Stimulated activated CD4-positive, alpha-beta T cell treated with anti-CD3 and anti-CD28 coated beads, Interleukin-12 subunit alpha, Interleukin-12 subunit beta, amount 100 ng/mL, for 4 hours (primary cell): ENCODE data around the gene RNPEPL1.

ENCODE experiments used
- DNase-seq: peaks from one replicate; pipeline ENCODE4 v3.0.0-alpha.2; 2020

The RNPEPL1 gene

DNA sequence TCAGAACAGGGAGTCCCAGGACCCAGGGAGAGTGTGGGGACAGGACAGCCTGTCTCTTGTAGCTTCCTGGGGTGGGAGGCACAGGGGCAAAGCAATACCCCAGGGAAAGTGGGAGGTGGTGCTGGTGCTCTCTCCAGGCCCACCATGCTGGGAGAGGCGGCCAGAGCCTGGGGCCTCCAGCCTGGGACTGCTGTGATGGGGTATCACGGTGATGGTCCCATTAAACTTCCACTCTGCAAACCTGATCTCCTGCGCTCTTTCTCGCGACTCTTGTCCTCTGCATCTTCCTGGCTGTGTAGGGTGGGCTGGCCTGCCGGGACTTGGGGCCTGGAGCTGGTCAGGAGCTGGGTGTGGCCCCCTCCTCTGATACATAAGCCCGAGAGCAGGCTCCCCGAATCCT is 10.2 kb downstream of the RNPEPL1 start:
- no peak for DNase-seq

DNA sequence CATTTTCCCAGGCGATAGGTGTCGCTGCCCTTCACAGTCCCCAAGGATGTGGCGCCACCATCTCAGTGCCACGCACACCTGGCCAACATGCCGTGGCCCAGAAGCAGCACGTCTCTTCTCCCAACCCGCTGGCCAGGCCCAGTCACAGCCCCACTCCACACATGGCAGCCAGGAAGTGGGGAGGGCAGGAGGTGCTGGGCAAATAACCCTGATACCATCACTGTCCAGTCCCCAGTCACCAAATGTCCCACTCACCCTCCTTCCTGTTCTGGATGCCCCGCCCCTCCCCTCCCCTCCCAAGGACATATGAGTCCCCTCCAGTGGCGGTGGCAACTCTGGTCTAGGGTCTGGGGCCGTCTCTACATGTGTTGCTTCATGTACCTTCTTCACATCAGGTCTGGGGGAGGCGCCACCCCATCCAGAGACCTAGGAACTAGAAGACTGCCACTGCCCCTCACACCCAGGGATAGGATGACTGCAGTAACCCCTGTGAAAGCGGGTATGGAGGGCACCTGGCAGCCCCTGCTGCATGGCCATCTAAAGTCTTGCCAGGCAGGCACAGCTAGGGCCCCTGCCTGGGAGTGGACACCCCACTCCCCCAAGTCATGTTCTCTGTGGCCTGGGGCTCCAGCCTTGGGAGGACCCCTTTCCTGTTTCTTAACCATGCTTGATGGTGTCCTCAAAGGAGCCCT is 10.9 kb downstream of the RNPEPL1 start:
- DNase-seq: no peak

DNA sequence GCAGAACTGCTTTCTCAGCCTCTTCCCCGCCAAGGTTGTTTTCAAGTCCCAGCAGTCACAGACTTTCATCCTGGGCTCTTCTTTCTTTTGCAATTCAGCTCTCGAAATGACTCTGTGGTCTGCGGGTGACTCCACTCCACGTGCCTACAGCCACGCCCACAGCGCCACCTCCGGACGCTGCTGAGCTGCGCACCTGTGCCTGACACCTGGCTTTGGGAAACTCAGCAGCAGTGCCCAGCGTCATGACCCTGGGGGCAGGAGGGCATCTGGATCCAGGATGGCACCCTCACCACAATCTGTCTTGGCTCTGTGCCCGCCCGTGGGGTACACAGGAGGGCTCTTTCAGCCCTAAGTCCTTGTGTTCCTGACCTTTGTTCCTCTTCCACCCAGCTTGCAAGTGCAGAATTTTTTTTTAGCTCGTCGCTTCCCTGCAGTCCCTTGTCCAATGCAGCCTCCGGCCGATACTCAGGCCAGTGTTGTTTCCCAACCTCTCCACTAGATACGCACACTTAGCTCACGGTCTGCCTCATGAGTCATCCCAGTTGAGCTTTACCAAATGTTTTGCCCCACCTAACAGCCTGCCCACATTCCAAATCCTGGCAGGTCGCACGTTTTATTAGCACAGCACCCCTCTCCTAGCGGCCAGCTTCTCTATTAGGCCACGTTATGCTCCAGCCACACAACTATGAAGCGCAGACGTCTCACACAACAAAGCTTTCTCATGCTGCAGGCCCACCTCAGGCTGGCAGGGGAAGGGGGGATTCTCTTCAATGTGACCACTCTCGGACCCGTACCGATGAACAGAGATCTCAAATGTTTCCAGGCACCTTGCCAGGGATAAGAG is 11.7 kb downstream of the RNPEPL1 start:
- peak; percentile 70 for DNase-seq

DNA sequence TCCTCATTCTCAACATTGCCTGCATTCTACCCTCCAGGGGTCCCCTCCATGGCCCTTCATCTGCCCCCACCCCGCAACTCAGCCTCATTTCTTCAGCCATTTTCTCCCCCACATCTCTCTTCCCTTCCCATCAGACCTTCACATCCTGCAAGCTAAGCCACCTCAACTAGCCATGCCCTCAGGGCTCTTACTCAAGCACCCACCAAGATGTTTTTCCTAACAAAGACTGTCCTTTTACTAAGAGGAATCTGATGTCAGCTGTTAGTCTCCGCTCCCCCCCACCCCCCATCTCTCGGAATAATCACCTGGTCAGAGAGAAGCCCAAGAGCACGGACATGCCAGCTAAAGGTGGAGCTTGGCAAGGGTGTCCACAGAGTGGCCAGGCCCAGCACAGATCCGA is 13.5 kb downstream of the RNPEPL1 start:
- DNase-seq: no peak

DNA sequence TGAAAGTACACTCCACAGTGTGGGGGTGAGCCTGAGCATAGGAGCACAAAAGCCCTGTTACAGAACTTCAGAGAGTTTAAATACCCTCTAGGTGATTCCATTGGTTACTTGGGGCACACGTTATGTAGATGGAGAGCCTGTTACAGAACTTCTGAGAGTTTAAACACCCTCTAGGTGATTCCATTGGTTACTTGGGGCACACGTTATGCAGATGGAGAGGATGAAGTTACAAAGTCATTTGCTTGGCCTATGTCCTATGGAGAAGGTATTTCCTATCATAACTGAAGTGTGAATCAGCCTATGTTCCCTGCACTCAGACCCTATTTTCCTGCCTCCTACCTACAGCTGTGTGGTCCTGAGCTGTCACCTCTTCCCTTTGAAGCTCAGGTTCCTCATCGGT is 14.5 kb downstream of the RNPEPL1 start:
- DNase-seq: no peak

DNA sequence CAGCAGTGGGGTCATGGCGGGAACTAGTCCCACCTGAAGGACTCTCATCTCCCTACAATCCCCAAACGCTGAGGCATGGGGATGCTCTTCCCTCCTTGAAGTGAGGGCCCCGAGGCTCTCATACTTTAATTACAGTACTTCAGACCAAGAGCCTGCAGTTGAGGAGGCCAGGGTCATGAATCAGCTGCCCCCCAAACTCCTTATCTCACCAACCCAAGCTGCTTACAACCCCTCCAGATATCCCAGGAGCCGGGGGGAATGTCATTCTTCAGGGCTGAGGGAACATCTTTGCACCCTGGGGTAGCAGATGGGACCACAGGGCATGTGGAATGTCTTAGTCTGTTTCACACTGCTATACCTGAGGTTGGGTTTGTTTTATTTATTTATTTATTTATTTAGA is 15.5 kb downstream of the RNPEPL1 start:
- no peak for DNase-seq

DNA sequence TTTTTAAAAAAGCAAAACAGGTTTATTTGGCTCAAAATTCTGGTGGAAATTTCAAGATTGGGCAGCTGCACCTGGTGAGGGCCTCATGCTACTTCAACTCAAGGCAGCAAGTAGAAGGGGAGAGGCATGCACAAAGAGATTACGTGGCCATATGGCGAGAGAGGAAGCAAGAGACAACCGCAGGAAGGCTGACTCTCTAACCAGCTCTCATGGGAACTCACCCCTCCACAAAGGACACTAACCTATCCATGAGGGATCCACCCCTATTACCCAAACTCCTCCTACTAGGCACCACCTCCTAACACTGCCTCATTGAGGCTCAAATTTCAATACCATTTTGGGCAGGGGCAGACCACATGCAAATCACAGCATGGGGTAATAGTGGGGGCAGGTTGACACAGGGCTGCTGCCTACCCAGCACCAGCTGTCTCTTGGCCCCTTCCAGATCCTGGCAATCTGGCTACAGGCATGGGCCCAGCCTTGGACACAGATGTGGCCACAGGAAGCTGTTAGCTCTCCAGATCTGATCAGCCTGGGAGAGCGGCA is 16.3 kb downstream of the RNPEPL1 start:
- DNase-seq: no peak

DNA sequence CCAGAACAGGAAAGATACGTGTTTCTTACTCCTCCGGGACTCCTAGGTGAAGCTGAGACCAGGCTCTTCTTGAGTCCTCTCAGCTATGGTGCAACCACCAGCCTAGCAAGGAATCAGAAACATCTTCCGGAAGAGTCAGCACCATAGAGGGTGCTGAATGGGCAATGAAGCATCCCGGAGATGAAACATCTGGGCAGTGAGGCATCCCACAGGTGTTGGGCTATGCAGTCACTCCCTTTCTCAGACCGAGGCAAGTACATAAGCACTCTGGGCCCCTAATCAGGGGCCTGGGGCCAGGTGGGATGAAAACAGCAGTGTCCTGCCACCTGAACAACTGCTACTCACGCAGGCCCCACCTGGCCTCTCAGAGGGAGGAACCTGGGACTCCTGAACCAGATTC is 16.8 kb downstream of the RNPEPL1 start:
- no peak for DNase-seq

DNA sequence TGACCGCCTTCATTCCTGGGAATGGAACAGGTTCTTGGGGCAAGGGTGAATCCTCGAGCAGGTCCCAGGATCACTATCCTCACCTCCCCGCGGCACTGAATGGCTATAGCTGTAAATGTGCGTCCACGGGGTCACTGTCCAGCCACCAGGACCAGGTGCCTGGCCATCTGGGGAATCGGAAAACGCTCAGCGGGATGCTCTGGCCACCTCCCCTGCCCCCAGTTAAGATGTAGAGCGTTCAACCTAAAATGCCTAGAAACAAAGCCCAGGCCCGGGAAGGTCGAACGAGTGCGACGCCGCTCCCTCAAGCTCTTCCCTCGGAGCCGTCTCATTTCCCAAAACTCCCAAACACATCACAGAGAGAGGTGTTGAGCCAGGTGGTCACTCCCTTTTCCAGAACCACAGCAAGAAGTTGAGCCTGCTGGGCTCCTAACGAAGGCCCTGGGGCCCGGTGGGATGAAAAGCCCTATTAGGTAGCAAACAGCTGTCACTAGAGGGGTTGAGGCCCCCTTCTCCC is 17.5 kb downstream of the RNPEPL1 start:
- DNase-seq: no peak

DNA sequence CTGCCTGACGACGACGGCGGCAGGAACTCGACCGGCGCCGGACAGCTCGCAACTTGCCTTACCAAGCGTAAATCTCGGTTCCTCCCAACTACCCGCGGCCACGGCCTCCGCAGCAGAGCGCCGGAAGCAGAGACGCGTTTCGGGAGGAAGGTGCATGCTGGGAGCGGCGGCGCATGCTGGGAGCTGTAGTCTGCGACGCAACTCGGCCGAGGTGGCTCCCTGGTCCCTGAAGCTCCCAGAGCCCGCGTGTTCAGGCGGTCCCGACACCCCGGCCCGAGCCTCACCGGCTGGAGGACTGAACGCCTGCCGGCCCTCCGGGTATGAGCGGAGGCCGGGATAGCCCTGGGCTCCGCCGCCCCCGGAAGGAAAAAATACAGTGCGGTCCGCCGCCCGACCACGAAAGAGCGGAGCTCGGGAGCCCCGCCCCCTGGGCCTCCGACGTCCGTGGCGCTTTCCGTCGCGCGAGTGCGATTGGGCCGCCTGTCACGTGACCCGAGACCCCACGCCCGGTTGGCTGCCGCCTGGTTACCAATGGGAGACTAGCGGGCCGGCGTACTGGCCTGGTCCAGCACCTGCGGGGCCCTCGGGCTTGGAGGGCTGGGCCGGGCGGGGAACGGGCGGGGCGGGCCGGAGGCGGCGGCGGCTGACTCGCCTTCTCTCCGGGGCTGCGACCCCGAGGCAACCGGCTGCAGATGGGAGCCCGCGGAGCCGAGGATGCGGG is 18.1 kb downstream of the RNPEPL1 start, which contains the start of gene CAPN10:
TSS of gene CAPN10 (plus strand) at position 537 of the 721 bp plus-strand sequence. CDS start at position 715, 178 bp downstream.
- DNase-seq: peak; percentile 95

DNA sequence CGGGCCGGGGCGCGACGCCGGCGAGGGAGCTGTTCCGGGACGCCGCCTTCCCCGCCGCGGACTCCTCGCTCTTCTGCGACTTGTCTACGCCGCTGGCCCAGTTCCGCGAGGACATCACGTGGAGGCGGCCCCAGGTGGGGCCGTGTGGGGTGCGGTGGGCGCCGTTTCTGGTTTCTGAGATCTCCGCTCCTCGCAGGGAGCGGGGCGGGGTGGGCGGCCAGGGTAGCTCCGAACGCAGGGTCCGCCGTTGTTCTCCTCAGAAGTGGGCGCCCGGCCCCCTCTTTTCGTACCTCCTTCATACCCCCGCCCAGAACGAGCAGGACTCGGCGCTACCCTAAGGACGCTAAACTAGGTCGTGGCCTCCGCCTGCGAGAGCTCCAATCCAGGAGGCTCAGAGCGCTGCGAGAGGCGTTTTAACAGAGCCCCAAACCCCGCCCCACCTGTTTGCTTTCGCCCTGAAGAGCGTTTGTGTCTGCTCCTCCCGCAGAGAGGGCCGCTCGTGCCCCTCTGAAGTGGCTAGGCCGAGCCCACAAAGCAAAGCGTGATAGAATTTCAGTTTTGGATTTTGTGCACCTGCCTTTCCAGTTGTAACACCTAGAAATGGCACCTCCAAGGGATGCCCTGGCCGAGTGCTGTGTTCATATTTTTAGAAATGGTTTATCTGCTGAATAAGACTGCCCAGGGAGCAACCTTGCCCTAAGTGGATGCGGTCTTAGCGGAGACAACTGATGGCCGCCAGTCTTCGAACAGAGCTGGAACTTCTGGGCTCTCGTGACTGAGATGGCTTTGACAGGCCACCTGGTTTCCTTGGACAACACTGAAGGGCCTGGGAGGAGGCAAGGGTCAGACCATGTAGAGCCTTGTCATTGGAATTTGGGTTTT is 18.9 kb downstream of the RNPEPL1 start:
- peak; percentile 45 for DNase-seq

DNA sequence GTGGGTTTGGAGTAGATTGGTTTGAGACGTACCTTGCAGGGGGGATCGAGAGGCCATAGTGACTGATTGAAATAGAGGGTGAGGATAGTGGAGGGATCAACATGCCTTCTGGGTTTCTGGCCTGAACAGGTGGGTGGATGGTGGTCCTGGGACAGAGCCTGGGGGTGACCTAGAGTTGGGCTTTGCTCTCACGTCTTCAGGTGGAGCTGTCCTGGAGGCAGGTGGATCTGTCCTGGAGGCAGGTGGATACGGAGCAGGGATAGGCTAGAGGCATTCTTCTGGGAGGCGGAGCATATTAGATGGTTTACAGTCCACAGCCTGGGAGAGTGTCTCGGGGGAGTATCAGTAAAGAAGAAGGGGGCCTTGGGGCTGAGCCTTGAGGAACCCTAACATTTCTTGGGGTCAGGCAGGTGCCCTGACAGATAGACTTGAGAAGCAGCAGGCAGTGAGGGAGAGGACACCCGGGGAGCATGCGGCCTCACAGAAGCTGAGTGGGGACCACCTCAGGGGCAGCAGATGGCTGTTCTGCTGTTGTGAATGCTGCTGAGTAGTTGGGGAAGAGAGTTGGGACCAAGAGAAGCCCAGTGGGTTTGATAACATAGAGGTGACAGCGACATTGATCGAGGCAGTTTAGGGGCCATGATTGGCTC is 19.8 kb downstream of the RNPEPL1 start:
- DNase-seq: no peak

DNA sequence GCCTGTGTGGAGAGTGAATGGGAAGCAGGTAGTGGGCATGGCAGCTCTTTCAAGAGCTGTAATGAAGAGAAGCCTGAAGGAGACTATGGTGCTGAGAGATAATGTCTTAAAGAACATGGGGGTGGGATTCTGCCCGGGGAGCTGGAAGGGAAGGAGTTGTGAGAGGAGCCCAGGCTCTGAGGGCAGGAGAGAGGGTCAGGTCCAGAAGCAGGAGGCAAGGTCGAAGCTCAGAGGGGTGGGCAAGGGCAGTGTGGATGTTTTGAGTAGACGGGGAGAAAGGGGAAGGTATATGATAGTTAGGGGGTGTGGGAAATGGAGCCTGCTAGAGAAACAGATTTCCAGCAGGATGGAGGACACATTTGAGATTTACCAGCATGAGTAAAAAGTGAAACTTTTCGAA is 20.4 kb downstream of the RNPEPL1 start:
- no peak for DNase-seq

DNA sequence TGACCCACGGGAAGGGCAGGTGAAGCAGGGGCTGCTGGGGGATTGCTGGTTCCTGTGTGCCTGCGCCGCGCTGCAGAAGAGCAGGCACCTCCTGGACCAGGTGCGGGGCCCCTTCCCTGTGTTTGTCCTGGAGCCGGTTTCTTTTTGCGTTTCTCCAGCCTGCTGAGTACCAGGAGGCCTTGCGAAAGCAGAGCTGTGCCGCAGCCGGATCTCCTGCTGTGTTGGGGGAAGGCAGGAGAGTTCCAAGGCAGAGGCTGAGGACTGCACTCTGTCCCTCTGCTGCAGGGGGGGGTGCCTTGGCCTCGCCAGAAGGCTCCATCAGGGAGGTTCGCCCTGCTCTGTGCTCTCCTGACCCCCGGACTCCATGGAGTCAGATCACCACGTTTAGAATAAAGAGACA is 21.1 kb downstream of the RNPEPL1 start:
- DNase-seq: no peak

DNA sequence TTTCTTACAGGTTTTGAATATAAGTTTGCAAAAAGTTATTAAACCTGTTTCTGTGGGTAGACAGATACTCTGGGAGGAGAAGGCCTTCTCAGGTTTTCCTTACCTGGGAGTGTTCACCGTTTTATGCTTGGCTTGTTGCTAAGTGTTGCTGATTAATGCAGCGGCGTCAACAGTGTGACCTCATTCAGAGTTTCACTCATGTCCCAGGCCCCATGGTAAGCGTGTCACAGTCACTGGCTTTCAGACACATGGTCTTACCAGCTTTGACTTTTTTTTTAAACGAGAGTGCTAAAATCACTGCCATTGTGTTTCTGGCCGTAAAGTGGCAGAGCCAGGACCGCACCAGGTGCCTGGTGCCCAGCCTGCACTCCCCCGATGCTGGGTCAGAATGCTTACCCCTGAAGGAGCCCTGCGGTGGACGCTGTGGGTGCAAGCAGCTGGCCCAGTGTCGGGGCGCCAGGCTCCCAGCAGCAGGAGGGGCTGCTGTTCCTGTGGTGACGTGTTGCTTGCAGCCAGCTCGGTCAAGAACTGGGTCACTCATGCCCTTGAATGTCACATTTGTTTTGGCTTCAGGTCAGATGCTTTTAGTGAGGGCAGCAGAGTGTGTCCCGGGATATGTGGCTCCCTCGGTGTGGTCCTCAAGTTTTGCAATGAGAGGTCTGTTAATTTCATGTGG is 21.7 kb downstream of the RNPEPL1 start:
- no peak for DNase-seq

DNA sequence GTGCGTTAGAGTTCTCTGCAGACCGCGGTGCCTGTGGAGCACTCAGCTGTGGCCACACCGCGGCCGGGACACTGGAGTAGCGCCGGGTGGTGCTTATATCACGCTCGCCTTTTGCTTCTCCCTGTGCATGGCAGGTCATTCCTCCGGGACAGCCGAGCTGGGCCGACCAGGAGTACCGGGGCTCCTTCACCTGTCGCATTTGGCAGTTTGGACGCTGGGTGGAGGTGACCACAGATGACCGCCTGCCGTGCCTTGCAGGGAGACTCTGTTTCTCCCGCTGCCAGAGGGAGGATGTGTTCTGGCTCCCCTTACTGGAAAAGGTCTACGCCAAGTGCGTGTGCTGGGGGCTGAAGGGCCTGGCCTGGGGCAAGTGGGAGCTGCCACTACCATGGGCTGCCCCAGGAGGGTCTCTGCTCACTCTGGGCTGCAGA is 22.4 kb downstream of the RNPEPL1 start:
- no peak for DNase-seq

DNA sequence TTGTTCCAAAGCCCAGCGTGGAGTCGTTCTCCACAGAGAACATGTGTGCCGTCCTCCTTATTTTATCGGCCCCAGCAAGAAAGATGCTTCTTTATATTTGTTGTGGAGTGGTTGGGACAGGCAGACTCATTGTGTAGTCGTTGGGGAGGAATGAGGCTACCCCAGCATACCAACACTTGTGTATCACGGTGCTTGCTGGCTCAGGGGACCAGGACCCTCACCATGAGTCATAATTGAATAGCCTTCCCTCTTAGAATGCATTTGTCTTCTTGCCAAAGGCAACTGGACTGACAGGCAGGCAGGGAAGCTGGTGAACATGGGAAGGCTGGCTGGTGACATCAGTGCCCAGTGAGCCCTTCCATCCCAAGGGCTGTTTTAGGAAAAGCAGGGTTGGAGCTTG is 22.9 kb downstream of the RNPEPL1 start:
- DNase-seq: no peak

DNA sequence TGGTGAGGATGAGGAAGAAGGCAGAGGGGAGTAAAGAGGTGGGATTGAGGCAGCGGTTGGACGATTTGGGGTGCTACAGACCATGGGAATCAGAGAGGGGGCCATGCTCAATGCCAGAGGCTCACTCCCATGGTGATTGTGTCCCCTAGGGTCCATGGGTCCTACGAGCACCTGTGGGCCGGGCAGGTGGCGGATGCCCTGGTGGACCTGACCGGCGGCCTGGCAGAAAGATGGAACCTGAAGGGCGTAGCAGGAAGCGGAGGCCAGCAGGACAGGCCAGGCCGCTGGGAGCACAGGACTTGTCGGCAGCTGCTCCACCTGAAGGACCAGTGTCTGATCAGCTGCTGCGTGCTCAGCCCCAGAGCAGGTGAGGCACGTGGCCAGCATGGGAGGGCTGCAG is 23.5 kb downstream of the RNPEPL1 start:
- DNase-seq: no peak

DNA sequence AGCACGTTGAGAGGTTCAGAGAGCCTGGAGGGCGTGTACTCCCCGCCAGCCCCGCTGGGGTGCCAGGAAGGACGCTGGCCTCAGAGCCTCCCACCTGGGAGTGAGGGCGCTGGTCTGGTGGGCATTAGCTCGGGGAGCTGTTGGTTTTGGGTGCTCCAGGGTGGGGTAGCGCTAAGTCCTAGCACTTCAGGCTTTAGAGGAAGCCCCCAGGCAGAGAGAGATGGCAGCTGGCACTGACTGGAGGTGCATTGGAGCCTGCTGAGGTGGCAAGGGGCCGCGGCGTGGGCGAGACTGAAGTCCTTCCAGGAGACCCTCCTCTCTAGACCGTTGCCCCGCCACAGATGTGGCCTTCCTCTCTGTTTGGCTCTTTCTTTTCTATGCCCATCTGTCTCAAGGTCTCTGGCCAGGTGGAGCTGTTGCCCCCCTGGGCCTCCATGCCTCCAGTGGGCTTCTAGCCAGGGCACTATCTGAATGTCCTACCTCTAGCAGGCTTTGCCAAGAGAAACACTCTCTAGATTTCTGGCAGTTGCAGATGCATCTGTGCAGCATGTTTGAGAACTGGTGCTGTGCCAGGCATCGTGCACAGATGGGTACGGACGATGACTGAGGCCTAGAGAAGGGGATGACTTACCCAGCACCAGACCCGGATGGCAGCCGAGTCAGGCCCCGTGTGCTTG is 24.9 kb downstream of the RNPEPL1 start:
- DNase-seq: no peak
